CD4-positive, CD25-positive, alpha-beta regulatory T cell (primary cell): Measurements from ENCODE around the gene RNASEH2A. TPM values are rescaled to one million over a fixed set of nuclear protein-coding genes. Genes with fewer than 3 reads are reported as not detected.
A peak's percentile ranks its signal among the peaks of the same experiment; 100 is the strongest.

Source experiments
- ATAC-seq, 2 donors: fragments of 150-1000 bp; cut with Tn5 transposase; one replicate each; pipeline ENCODE4 v1.10.0; 2021; ENCODE audit warnings: low read depth in 2 of 2, moderate number of reproducible peaks in 2 of 2, moderate library complexity in 1 of 2
- DNase-seq, 3 donors: peaks; one replicate each; pipeline versions ENCODE4 v3.0.0 to v3.0.0-alpha.2; 2012 to 2022; ENCODE audit warnings: mixed read lengths in 1 of 3
- H3K27ac ChIP-seq: one replicate; pipeline ENCODE4 v1.7.0; 2013; ENCODE audit warnings: mild to moderate bottlenecking, low read length; ENCODE audit not compliant: insufficient read depth, poor library complexity, severe bottlenecking
- H3K27me3 ChIP-seq: one replicate; pipeline ENCODE4 v1.7.0; 2013; ENCODE audit warnings: low read length; ENCODE audit not compliant: control insufficient read depth, insufficient read depth
- H3K36me3 ChIP-seq: one replicate; pipeline ENCODE4 v1.7.0; 2013; ENCODE audit warnings: mild to moderate bottlenecking, low read length, moderate library complexity; ENCODE audit not compliant: control insufficient read depth, insufficient read depth
- H3K4me1 ChIP-seq: 2 replicates; pipeline ENCODE4 v1.7.0; 2013; ENCODE audit warnings: mild to moderate bottlenecking, low read length; ENCODE audit not compliant: insufficient read depth, control insufficient read depth, poor library complexity, severe bottlenecking
- H3K4me3 ChIP-seq: one replicate; pipeline ENCODE4 v1.7.0; 2013; ENCODE audit warnings: low read depth, mild to moderate bottlenecking, low read length, moderate library complexity
- H3K9me3 ChIP-seq, 2 experiments: 1 replicate in 1 of 2; 2 replicates in 1 of 2; pipeline ENCODE4 v1.7.0; 2013; ENCODE audit warnings: low read length in 2 of 2, mild to moderate bottlenecking in 1 of 2, moderate library complexity in 1 of 2; ENCODE audit not compliant: control insufficient read depth in 2 of 2
- H3K27ac Mint-ChIP-seq, 3 donors: one replicate each; pipeline ENCODE4 v1.8.0; 2020 to 2022; ENCODE audit warnings: mild to moderate bottlenecking in 3 of 3, mixed read lengths in 3 of 3, moderate library complexity in 2 of 3
- H3K27me3 Mint-ChIP-seq: one replicate; pipeline ENCODE4 v1.8.0; 2022; ENCODE audit warnings: mild to moderate bottlenecking, mixed read lengths
- H3K36me3 Mint-ChIP-seq: one replicate; pipeline ENCODE4 v1.8.0; 2020; ENCODE audit warnings: mixed read lengths
- H3K4me1 Mint-ChIP-seq, 4 donors: one replicate each; pipeline ENCODE4 v1.8.0; 2020 to 2022; ENCODE audit warnings: mixed read lengths in 4 of 4, mild to moderate bottlenecking in 1 of 4
- H3K4me3 Mint-ChIP-seq, 4 donors: one replicate each; pipeline ENCODE4 v1.8.0; 2020 to 2022; ENCODE audit warnings: mild to moderate bottlenecking in 4 of 4, mixed read lengths in 4 of 4, moderate library complexity in 3 of 4
- H3K9me3 Mint-ChIP-seq, 7 donors: one replicate each; pipeline ENCODE4 v1.8.0; 2020 to 2022; ENCODE audit warnings: mixed read lengths in 7 of 7, mild to moderate bottlenecking in 3 of 7, moderate library complexity in 2 of 7
- polyA plus RNA-seq, 4 donors: library from polyadenylated mRNA; unstranded; fragments of 300-500 nt; fragmentation: Illumina TruSeq; gene quantifications; one replicate each; pipeline ENCODE4 v1.2.3, GENCODE V29; 2021
- total RNA-seq: library from RNA; stranded (reverse); gene quantifications from one replicate; pipeline ENCODE4 v1.2.3, GENCODE V29; 2022

RNASEH2A gene
- total and polyA plus RNA-seq, 5 donors from 2014 or later: 4.7 to 27.5 (median 22.9) TPM

DNA sequence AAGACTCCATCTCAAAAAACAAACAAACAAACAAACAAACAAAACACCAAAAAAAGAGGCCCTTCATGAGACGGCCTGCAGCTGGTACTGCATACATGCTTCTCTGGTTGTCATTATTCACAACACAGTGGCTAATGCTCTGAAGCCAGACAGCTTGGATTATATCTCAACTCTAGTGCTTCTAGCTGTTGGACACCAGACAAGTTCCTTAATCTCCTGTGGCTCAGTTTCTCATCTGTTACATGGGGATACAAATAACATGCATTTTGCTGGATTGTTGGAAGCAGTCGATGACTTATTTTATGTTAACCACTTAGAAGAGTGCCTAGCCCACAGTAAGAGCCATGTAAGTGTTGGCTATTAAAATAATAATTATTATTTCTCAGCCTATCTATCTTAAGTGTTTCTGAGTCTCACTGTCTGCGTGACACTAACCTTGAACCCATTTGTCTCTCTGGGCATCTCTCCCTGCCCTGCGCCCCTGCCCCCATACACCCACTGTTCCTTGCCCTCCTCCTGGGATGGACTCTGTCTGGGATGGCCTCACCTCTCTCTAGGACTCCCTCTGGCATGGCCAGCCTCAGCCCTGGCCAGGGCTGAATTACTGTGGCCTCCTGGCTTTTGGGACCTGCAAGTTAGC lies 18.2 kb upstream of the RNASEH2A start:
- H3K27me3 Mint-ChIP-seq: peaks cover 18% of the 10 kb centered on the region
- DNase-seq (no peak), ATAC-seq (no peak)
- Histone ChIP-seq H3K27me3 (no peaks in the 10 kb centered on the region), H3K9me3 (no peaks in the 10 kb centered on the region), H3K4me1 (peaks cover 64% of the 10 kb centered on the region), H3K4me3 (no peak overlapping the region), H3K36me3 (no peaks in the 10 kb centered on the region), H3K27ac (peak overlapping the region; percentile 100)
- peak overlapping the region in 3 of 4 donors; percentile 82 to 84 (median 82) for H3K4me3 Mint-ChIP-seq
- peaks cover 0 to 9% (median 0%) of the 10 kb centered on the region in 7 donors for H3K9me3 Mint-ChIP-seq
- H3K36me3 Mint-ChIP-seq: no peaks in the 10 kb centered on the region
- peak overlapping the region; percentile 93 to 95 (median 94) for H3K27ac Mint-ChIP-seq
- H3K4me1 Mint-ChIP-seq: peaks cover 0 to 26% (median 15%) of the 10 kb centered on the region in 4 donors

GRCh38 chr19:12788682-12789097 lies 17.7 kb upstream of the RNASEH2A start:
- peak overlapping the region; percentile 53 for H3K4me3 ChIP-seq
- no peaks in the 10 kb centered on the region for H3K9me3 ChIP-seq
- DNase-seq: peak in 2 of 3 donors; percentile 46 to 55

GRCh38 chr19:12789098-12789903 lies 17.1 kb upstream of the RNASEH2A start:
- no peaks in the 10 kb centered on the region for H3K9me3 ChIP-seq
- H3K27me3 ChIP-seq: no peaks in the 10 kb centered on the region
- H3K4me1 ChIP-seq: peaks cover 61% of the 10 kb centered on the region
- DNase-seq: peak in 1 of 3 donors; percentile 31
- H3K27ac ChIP-seq: peak overlapping the region; percentile 100
- peaks cover 4 to 29% (median 16%) of the 10 kb centered on the region in 4 donors for H3K4me1 Mint-ChIP-seq
- H3K9me3 Mint-ChIP-seq: peaks cover 0 to 14% (median 0%) of the 10 kb centered on the region in 7 donors
- no peaks in the 10 kb centered on the region for H3K36me3 Mint-ChIP-seq
- peak overlapping the region; percentile 82 to 100 (median 90) for H3K4me3 Mint-ChIP-seq
- H3K27me3 Mint-ChIP-seq: peaks cover 25% of the 10 kb centered on the region
- peak overlapping the region; percentile 93 to 95 (median 94) for H3K27ac Mint-ChIP-seq
- peak overlapping the region; percentile 53 for H3K4me3 ChIP-seq
- no peaks in the 10 kb centered on the region for H3K36me3 ChIP-seq
- ATAC-seq: no peak

More at GRCh38 chr19:12788682-12789097, 17.7 kb upstream of the RNASEH2A start:
- peak overlapping the region; percentile 82 to 85 (median 83) for H3K4me3 Mint-ChIP-seq
- peaks cover 0 to 26% (median 13%) of the 10 kb centered on the region in 4 donors for H3K4me1 Mint-ChIP-seq
- H3K27me3 Mint-ChIP-seq: peaks cover 21% of the 10 kb centered on the region
- no peaks in the 10 kb centered on the region for H3K36me3 Mint-ChIP-seq
- H3K4me1 ChIP-seq: peaks cover 61% of the 10 kb centered on the region
- peak overlapping the region; percentile 93 to 95 (median 94) for H3K27ac Mint-ChIP-seq
- no peak for ATAC-seq
- peak overlapping the region; percentile 100 for H3K27ac ChIP-seq
- H3K36me3 ChIP-seq: no peaks in the 10 kb centered on the region
- H3K9me3 Mint-ChIP-seq: peaks cover 0 to 11% (median 0%) of the 10 kb centered on the region in 7 donors
- no peaks in the 10 kb centered on the region for H3K27me3 ChIP-seq

DNA sequence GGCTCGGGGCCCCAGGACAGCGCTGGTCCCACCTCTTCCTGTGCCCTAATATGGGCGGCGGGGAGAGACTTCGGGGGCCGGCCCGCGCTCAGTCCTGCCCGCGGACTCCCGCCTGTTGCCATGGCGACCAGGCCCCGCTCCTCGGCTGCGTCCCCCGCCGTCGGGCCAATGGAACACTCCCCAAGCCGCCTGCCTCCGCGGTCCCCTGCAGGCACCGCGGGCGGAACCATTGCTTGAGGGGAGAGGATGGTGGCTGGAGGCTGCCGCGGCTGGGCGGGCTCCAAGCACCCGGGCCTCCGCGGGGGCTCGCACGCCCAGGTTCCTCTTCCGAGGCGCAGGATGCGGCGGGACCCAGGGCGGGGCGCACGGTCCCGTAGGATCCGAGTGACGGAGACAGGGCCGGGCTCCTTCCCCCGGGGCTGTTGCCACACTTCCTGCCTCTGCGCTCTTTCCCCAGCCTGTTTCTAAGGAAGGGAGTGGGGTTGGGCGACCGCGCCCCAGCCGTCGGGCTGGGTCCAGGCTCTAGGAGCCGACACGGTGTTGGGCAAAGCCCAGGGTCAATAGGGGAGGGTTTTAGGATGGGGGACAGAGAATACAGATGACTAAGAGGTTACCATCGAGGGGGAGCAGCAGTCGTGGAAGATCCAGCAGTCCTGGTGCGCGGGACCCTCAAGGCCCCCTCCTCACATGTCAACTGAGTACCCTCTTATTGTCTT lies 16.3 kb upstream of the RNASEH2A start:
- Mint-ChIP-seq H3K9me3 (peaks cover 0 to 14% (median 0%) of the 10 kb centered on the region in 7 donors), H3K27me3 (peaks cover 27% of the 10 kb centered on the region), H3K4me1 (peaks cover 9 to 37% (median 21%) of the 10 kb centered on the region in 4 donors), H3K36me3 (no peaks in the 10 kb centered on the region), H3K4me3 (peak overlapping the region; percentile 95 to 100 (median 97)), H3K27ac (peak overlapping the region; percentile 99 to 100 (median 99))
- DNase-seq (peak; percentile 89 to 97 (median 91)), ATAC-seq (peak; percentile 33 to 45)
- Histone ChIP-seq H3K36me3 (no peaks in the 10 kb centered on the region), H3K27me3 (no peaks in the 10 kb centered on the region), H3K4me1 (peaks cover 61% of the 10 kb centered on the region), H3K27ac (peak overlapping the region; percentile 100), H3K9me3 (no peaks in the 10 kb centered on the region), H3K4me3 (peak overlapping the region; percentile 89)

GRCh38 chr19:12790628-12791344 lies 15.6 kb upstream of the RNASEH2A start:
- H3K36me3 Mint-ChIP-seq: no peaks in the 10 kb centered on the region
- Histone ChIP-seq H3K27ac (peak overlapping the region; percentile 100), H3K4me3 (peak overlapping the region; percentile 89), H3K36me3 (no peaks in the 10 kb centered on the region), H3K4me1 (peaks cover 60% of the 10 kb centered on the region), H3K27me3 (no peaks in the 10 kb centered on the region), H3K9me3 (no peaks in the 10 kb centered on the region)
- peaks cover 9 to 41% (median 25%) of the 10 kb centered on the region in 4 donors for H3K4me1 Mint-ChIP-seq
- DNase-seq (no peak), ATAC-seq (no peak)
- H3K4me3 Mint-ChIP-seq: peak overlapping the region; percentile 95 to 100 (median 97)
- H3K9me3 Mint-ChIP-seq: peaks cover 0 to 14% (median 0%) of the 10 kb centered on the region in 7 donors
- peak overlapping the region; percentile 99 to 100 (median 99) for H3K27ac Mint-ChIP-seq
- peaks cover 27% of the 10 kb centered on the region for H3K27me3 Mint-ChIP-seq

GRCh38 chr19:12791345-12792050 lies 14.9 kb upstream of the RNASEH2A start, which contains the start of gene JUNB:
Gene JUNB, plus strand, starts transcription at chr19:12791486. Its CDS starts 286 bp downstream, at chr19:12791772.
- DNase-seq (peak; percentile 97 to 98 (median 98)), ATAC-seq (peak; percentile 48 to 49)
- Mint-ChIP-seq H3K27me3 (peaks cover 27% of the 10 kb centered on the region), H3K36me3 (no peaks in the 10 kb centered on the region), H3K4me1 (peaks cover 9 to 48% (median 32%) of the 10 kb centered on the region in 4 donors), H3K27ac (peak within 1 kb of the TSS; percentile 99 to 100 (median 99)), H3K4me3 (peak within 1 kb of the TSS; percentile 95 to 100 (median 97)), H3K9me3 (peaks cover 0 to 14% (median 0%) of the 10 kb centered on the region in 7 donors)
- H3K36me3 ChIP-seq: no peaks in the 10 kb centered on the region
- H3K27ac ChIP-seq: peak within 1 kb of the TSS; percentile 100
- peak within 1 kb of the TSS; percentile 89 for H3K4me3 ChIP-seq
- H3K27me3 ChIP-seq: no peaks in the 10 kb centered on the region
- H3K4me1 ChIP-seq: peaks cover 60% of the 10 kb centered on the region
- no peaks in the 10 kb centered on the region for H3K9me3 ChIP-seq
